DMS 273 (cell line): ENCODE results near the gene SLC38A1.

Experiments used
- DNase-seq: peaks from one replicate; lab custom pipeline; 2025; ENCODE audit not compliant: unreplicated experiment; lab: John Stamatoyannopoulos, UW

SLC38A1 gene

GRCh38 chr12:46144433-46144832, 124.4 kb downstream of the SLC38A1 start:
- DNase-seq, result no peak

GRCh38 chr12:46136249-46136648, 132.6 kb downstream of the SLC38A1 start:
- DNase-seq, result no peak

DNA sequence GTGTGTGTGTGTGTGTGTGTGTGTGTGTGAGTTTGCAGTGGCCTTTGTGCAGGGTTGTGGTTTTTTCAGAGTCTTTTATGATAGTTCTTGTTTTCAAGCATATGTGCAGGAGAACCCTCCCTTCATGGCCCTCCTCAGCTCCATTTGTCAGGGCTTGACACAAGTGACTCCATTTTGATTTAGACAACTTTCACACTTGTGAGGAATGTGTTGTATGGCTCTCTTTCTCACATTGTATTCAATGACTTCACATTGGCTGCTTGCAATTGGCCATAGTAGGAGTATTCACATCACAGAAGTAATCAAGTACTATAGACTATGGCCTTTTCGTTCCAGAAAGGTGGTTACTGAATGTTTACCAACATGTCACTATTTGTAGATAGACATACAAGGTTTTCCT, 133.1 kb downstream of the SLC38A1 start:
- no peak for DNase-seq

DNA sequence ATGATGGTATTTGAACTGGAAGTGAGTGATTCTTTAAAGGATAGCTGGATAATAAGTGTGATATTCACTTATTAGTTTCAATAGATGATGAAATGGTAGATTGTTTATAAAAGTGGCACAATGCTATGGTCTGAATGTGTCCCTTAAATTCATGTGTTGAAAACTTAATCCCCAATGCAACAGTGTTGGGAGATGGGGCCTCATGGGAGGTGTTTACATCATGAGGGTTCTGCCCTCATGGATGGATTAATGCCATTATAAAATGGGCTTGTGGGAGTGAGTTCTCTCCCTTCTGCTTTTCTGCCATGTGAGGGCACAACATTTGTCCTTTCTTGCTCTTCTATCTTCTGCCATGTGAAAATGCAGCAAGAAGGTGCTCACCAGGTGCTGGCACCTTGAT, 134.0 kb downstream of the SLC38A1 start:
- DNase-seq, result no peak

DNA sequence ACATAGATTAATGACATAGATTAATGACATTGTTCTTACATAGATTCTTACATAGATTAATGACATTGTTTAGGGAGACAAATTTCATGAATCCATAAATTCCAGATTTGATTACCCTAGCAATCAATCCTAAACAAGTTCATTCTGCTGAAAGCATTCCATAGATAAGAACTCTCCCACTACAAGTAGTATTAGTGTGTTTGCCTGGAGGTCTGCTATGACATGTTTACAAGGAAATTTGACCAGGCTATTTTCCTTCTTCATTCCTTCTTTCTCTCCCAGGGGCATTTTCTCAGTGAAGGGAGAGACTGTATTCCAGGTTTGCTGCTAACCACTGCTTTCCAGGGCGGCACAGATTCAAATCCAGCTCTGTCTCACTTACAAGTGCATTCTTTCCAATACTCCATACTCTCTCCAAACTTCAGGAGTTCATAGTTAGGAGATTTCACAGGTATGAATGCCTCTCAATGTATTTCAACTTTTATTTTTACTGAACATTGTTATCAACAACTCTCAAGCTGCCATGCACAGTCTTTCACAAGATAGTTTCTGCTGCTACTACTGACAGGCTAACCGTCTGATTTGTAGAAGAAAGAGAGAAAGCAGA, 134.5 kb downstream of the SLC38A1 start:
- DNase-seq, result no peak

- DNase-seq, result no peak
Measured at GRCh38 chr12:46133751-46134150, 135.1 kb downstream of the SLC38A1 start.
